A549 treated with CORT108297 at 1 μM for 4 hours (cell line): ENCODE data around the gene BLOC1S5. TPM values are rescaled to one million over a fixed set of nuclear protein-coding genes. Genes with fewer than 3 reads are reported as not detected.

Experiments
- total RNA-seq: library from RNA; stranded (reverse); fragments of 200-300 nt; extraction: Qiagen RNA extraction; gene quantifications from 5 replicates; pipeline ENCODE4 v1.2.3, GENCODE V29; 2022

Gene BLOC1S5
- 5.7 to 8.9 TPM (median 7.6 TPM) in 5 replicates for total RNA-seq

GRCh38 chr6:8063761-8064637 lies at the start of gene BLOC1S5:
TSS of gene BLOC1S5 (minus strand) at chr6:8064389. CDS start at chr6:8064376, 13 bp downstream.

GRCh38 chr6:8102122-8102958 lies 38.2 kb upstream of the BLOC1S5 start, which contains the start of gene EEF1E1:
TSS of gene EEF1E1 (minus strand) at chr6:8102548. CDS start at chr6:8102521, 27 bp downstream.

Other genes with a start within 250 kb of the BLOC1S5 start
- 127 to 145 TPM (median 142 TPM) in 5 replicates for gene TXNDC5, start 153.6 kb downstream of the BLOC1S5 start, total RNA-seq
- gene EEF1E1, start 38.2 kb upstream of the BLOC1S5 start, total RNA-seq: 52.9 to 94.2 TPM (median 55.8 TPM) in 5 replicates